DMS79 (cell line): ENCODE data around the gene PHTF2.
A peak's percentile ranks its signal among the peaks of the same experiment; 100 is the strongest.
"Not testable (repeated sequence)": the region's sequence is repeated elsewhere in the genome, so short reads cannot be mapped to it uniquely, and the experiment has no call there.

Experiments used
- DNase-seq: peaks from one replicate; lab custom pipeline; 2025; lab: John Stamatoyannopoulos, UW

PHTF2 gene

GRCh38 chr7:77830649-77831355 lies 32.2 kb downstream of the PHTF2 start:
- peak; percentile 84 for DNase-seq

GRCh38 chr7:77831481-77831880 lies 32.9 kb downstream of the PHTF2 start:
- DNase-seq = no peak

DNA sequence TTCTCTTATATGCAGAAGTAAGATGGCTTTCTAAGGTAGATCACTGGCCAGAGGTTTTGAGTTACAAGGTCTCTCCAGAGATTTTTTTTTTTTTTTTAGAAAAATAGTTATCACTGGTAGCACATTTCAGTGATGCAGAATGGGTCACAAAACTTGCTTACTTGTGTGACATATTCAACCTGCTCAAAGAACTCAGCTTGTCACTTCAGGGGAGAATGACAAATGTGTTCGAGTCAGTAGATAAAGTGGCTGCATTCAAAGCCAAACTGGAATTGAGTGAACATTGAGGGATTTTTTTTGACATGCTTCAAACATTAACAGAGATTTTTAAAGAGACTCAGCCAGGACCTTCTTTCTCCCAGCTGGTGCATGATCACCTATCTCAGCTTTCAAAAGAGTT lies 33.4 kb downstream of the PHTF2 start:
- DNase-seq = no peak

GRCh38 chr7:77833136-77833535 lies 34.6 kb downstream of the PHTF2 start:
- no peak for DNase-seq

DNA sequence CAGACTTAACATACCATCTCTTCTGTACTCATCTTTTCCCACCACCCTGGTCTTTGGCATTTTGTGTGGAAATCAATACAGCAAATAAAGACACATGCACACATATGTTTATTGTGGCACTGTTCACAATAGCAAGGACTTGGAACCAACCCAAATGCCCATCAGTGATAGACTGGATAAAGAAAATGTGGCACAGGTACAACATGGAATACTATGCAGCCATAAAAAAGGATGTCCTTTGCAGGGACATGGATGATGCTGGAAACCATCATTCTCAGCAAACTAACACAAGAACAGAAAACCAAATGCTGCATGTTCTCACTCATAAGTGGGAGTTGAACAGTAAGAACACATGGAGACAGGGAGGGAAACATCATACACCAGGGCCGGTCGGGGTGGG lies 37.9 kb downstream of the PHTF2 start:
- not testable (repeated sequence) for DNase-seq

GRCh38 chr7:77837275-77837674 lies 38.7 kb downstream of the PHTF2 start:
- DNase-seq = no peak

DNA sequence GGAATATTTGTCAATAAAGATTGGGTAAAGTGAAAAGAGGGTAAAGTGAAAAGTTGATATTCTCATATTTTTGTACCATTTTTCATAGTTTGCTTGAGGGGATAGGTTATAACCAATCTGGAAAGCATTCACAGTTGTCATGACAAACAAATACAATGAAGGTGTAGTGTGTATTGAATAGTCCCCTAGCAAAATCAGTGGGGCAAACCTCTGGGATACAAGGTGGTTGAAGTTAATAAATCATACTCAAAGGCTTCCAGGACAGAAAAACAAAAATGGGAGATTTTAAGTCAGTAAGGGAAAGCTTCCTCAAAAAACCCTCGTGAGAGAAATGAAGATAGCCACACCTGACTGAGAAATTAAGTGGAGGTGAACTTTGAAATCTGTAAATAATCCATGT lies 39.4 kb downstream of the PHTF2 start:
- no peak for DNase-seq

DNA sequence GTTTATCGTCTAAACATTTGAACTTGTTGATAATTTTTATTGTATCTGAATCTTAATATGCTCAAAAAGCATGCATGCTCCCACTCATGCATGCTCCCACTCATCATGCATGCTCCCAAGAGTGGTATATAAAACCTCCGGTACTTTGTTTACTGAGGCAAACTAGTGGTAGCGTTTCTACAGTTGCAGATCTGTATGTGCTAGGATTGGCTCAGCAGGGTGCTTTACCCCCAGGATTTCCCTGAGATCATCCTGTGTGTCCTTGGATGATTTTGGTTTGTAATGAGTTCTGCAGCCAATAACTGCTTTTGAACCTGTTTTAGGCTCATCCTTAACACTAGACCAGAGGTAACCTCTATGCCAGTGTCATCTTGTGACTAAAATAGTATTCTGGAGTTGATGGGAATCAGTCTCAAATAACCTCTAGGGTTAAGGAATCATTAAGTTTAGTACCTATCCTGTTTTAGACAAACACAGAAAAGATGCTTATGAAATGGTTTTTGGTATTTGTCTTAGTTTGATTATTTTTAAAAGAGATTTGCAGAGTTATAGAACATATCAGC lies 40.4 kb downstream of the PHTF2 start:
- DNase-seq = no peak

DNA sequence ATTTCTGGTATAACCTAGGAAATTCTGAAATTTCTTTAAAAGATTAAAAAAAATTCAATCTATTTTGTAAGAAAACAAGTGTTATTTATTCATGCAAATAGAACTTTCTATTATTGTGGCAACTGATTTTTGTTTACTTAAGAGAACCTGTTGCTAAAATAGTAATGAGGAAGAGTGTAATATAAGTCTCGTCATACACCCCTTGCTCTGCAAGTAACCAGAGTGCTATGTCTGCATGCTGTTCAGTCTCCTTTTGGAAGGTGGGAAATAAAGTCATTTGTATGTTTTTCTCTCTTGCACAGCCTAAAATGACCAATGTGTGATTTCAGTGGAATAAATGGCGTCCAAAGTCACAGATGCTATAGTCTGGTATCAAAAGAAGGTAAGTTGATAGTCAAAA lies 41.3 kb downstream of the PHTF2 start:
- no peak for DNase-seq

DNA sequence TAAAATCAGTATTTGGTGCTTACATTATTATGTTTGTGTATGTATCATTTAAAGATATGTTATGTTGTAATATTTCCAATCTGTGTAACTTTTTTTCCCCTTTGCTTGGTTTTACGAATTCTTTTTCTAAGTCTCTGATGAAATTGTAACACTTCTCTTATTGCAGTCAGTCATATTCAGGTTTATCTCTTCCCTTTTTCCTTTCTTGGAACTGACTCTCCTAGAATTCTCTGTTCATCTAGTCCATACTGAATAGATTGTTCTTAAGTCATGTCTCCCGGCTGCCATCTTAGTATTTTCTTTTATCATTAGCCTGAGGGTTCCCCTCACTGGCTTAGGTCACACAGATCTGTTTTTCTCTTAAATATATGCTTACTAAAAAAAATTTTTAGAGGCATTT lies 44.6 kb downstream of the PHTF2 start:
- no peak for DNase-seq

DNA sequence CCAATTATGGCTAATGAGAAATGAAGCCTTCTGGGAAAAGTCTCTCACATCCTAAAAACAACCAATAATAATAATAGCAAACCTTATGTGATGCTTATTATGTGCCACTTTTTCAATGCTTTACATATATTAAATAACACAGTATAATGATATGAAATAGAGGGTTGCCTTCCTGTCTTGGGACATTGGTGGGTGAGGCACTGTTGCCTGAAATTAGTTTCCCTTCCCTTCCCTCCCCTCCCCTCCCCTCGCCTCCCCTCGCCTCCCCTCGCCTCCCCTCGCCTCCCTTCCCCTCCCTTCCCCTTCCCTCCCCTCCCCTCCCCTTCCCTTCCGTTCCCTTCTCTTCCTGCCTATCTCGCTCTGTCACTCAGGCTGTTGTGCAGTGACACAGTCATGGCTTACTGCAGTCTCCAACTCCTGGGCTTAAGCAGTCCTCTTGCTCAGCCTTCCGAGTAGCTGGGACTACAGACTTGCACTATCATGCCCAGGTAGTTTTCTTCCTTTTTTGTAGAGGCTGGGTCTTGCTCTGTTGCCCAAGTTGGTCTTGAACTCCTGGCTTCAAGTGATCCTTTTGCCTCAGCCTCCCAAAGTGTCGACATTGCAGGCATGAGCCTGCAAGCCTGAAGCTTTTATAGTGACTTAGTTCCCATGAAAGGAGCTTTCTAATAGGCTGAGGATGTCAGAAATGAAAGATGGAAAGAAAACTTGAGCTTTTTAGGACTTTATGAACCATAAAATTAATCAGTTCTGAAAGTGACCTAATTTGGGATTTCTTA lies 47.9 kb downstream of the PHTF2 start:
- no peak for DNase-seq

GRCh38 chr7:77855371-77856083 lies 57.0 kb downstream of the PHTF2 start:
- no peak for DNase-seq

GRCh38 chr7:77858278-77858677 lies 59.7 kb downstream of the PHTF2 start:
- DNase-seq = no peak

DNA sequence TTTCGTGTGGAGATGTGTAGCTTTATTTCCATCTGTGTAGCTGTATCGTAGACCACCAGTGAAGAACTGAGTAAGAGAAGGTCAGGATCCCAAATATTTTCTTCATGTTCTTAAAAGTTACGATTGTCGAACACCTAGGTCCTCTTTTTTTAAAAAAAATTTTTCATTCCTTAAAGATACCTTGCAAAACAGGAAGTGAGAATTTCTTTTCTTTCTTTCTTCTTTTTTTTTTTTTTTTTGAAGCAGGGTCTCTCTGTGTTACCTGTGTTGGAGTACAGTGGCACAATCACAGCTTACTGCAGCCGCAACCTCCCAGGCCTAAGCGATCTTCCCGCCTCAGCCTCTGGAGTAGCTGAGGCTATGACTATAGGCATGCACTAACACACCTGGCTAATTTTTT lies 60.8 kb downstream of the PHTF2 start:
- no peak for DNase-seq

DNA sequence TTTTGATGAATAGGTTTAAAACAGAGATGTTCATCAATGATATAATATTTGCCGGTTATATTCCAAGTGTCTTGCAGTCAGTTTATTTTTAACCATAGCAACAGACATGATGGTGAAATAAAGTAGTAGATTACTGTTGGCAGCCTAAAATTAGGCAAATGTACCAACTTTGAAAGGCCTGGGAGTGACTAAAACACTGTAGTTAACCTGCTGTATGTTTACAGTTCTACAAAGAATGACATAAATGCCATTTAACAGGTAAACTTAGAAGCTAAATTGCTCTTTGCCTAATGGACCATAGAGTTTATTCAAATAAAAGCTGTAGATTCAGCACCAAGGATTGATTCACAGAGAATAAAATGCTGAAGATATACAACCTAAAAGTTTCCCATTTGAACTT lies 64.1 kb downstream of the PHTF2 start:
- no peak for DNase-seq

GRCh38 chr7:77863860-77864259 lies 65.3 kb downstream of the PHTF2 start:
- DNase-seq = no peak

DNA sequence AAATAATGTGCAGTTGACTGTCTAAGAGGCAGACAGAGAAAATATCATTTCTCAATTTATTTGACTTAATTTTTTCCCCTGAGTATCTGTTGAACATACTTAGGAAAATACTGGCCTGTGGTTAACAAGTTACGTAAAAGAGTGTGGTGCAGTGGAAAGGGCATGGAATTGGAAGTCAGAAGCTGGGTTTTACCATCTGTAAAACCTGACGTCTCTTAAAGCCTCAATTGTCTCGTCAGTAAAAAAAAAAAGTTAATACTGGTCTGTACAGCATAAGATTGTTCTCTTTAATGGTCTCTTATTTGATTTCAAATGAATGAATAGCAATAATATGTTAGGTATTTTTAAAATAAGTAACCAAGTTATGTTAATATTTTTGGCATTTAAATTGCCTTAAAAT lies 67.8 kb downstream of the PHTF2 start:
- DNase-seq = no peak

DNA sequence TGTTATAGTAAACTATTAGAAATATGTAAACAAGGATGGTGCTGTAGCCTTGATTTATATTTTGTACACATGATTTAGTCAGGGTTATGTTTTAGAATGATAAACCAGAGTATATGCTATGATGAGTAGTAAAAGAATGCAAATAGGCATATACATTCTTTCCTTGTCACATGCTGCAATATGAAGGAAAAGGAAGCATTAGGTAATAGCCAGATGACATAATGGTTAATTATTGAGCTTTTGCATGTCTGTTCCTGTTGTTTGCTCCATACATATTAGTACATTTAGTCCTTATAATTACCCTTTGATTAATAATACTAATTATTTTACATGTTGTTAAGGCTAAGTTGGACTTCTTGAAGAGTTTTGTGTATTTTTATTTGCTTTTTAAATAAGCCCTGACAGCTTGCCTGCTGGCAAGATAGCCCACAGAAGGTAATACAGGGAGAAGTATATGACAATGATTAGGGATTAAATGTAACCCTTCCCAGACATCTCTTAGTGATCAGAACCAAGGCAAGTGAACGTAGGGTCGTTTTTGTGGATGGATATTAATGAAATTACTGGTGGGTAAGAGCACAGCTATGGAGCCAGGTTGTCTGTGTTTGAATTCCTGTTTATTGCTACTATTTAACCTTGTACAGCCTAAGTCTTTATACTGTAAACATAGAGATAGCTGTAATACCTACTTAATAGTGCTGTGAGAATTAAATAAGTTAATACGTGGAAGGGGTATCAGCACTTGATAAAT lies 68.4 kb downstream of the PHTF2 start:
- DNase-seq = no peak

- no peak for DNase-seq
Measured at GRCh38 chr7:77867537-77867865, 68.9 kb downstream of the PHTF2 start.

DNA sequence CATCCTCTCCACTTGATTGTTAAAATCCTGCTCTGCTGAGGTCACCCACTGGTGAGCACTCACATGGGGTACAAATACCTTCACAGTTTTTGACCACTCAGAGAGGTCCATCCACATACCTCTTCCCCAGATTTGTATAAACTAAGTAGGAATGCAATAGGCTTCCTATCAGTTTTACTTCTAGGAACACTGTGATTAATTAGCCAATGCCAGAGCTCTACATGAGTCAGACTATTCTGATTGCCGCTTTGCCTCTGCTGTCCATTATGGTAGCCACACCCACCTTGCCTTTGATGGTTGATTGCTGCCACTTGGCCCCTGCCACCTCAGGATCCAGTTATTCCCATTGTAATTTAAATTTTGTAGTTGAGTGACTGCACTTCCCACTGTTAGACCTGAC lies 73.7 kb downstream of the PHTF2 start:
- DNase-seq = not testable (repeated sequence)

DNA sequence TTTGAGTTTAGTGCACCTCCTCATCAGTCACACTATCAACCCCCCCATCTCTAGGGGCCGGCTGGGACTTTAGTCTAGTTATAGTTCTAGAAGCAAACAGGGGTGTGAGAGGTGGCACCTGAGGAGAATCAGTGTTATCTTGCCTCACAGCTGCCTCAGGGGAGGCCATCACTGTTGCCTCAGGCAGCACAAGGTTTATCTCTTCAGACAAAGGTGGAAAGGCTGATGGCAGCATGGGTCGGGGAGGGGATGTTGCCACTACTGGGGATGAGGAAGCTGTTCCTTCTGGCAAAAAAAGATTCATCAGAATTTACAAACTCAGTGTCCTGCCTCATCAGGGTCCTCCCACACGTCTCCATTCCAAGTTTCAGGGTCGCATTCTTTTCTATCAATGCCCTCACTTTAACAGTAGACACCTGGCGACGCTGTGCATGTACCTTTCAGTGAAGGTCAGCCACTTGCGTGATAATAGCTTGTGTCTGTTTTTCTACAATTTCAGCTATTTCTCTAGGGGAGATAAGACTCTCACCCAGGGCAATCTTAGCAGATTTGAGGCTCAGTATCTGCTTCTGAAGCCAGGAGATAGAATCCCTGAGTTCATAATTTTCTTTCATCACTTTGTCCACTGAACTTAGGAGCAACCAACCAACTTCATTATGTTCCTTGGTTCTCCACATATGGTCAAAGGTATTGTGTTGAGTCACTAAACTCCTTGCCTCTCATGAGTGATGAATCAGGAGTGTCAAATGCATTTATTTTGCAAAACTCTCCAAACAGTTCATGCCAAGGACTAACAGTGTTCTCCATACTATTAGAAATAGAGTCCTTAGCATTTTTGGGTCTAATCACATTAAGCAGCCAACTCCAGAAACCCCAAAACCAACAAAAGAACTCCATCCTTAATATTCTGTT lies 75.1 kb downstream of the PHTF2 start:
- not testable (repeated sequence) for DNase-seq
